Keratinocyte (primary cell): ENCODE measurements around the gene HCRTR1. TPM values are rescaled to one million over a fixed set of nuclear protein-coding genes. Genes with fewer than 3 reads are reported as not detected.

ENCODE experiments used
- DNase-seq: peaks from one replicate; pipeline ENCODE4 v3.0.0-alpha.2; 2011; ENCODE audit warnings: low read depth, missing footprints, low spot score
- FAIRE-seq: peaks from 2 replicates; lab custom pipeline; 2011; peaks lifted over from hg19 to GRCh38; lab: Jason Lieb, UNC
- H2AFZ ChIP-seq: 2 replicates; pipeline ENCODE4 v1.6.0; 2012; ENCODE audit warnings: low read length, control low read depth, inconsistent platforms; ENCODE audit not compliant: control insufficient read depth
- H3K27ac ChIP-seq: 2 replicates; pipeline ENCODE4 v1.5.1; 2011; ENCODE audit warnings: low read length; ENCODE audit not compliant: control insufficient read depth, insufficient read depth
- H3K27me3 ChIP-seq: 3 replicates; pipeline ENCODE4 v1.6.0; 2011; ENCODE audit warnings: low read length; ENCODE audit not compliant: control insufficient read depth, insufficient read depth; ENCODE audit errors: extremely low read depth
- H3K36me3 ChIP-seq, 2 experiments: 2 replicates in 1 of 2; 3 replicates in 1 of 2; pipeline ENCODE4 v1.5.1; 2011; ENCODE audit warnings: low read length in 2 of 2, mild to moderate bottlenecking in 1 of 2; ENCODE audit not compliant: control insufficient read depth in 2 of 2, insufficient read depth in 2 of 2; ENCODE audit errors: extremely low read depth in 1 of 2
- H3K4me1 ChIP-seq: 3 replicates; pipeline ENCODE4 v1.5.1; 2011; ENCODE audit warnings: low read length; ENCODE audit not compliant: control insufficient read depth, insufficient read depth; ENCODE audit errors: extremely low read depth
- H3K4me2 ChIP-seq: 3 replicates; pipeline ENCODE4 v1.6.0; 2011; ENCODE audit warnings: low read depth, low read length; ENCODE audit not compliant: control insufficient read depth, insufficient read depth; ENCODE audit errors: extremely low read depth
- H3K4me3 ChIP-seq, 3 experiments: fragments of 200-600 bp in 1 of 3; sonication (generic) in 1 of 3; 2 replicates in 2 of 3; 3 replicates in 1 of 3; pipeline ENCODE4 v1.5.1; 2011 to 2016; ENCODE audit warnings: low read length in 3 of 3, mild to moderate bottlenecking in 3 of 3, control low read depth in 2 of 3, inconsistent platforms in 1 of 3, low read depth in 1 of 3, mixed read lengths in 1 of 3, mixed run types in 1 of 3, moderate library complexity in 1 of 3; ENCODE audit not compliant: control insufficient read depth in 2 of 3, insufficient read depth in 2 of 3; ENCODE audit errors: extremely low read depth in 1 of 3
- H3K79me2 ChIP-seq: 2 replicates; pipeline ENCODE4 v1.6.0; 2012; ENCODE audit warnings: low read length; ENCODE audit not compliant: control insufficient read depth, insufficient read depth
- H3K9ac ChIP-seq: 3 replicates; pipeline ENCODE4 v1.6.0; 2011; ENCODE audit warnings: low read length; ENCODE audit not compliant: control insufficient read depth, insufficient read depth; ENCODE audit errors: extremely low read depth
- H3K9me1 ChIP-seq: 3 replicates; pipeline ENCODE4 v1.6.0; 2011; ENCODE audit warnings: low read length; ENCODE audit not compliant: control insufficient read depth, insufficient read depth; ENCODE audit errors: extremely low read depth
- H3K9me3 ChIP-seq: 2 replicates; pipeline ENCODE4 v1.5.1; 2012; ENCODE audit warnings: low read depth, low read length; ENCODE audit not compliant: control insufficient read depth
- H4K20me1 ChIP-seq: 3 replicates; pipeline ENCODE4 v1.6.0; 2011; ENCODE audit warnings: low read length; ENCODE audit not compliant: control insufficient read depth, insufficient read depth; ENCODE audit errors: extremely low read depth
- EZH2 ChIP-seq: IDR thresholded peaks from one replicate; pipeline ENCODE4 v1.6.1; 2012; ENCODE audit warnings: inconsistent platforms, mild to moderate bottlenecking, low read length, moderate library complexity
- dilution Hi-C: fragments of 300-500 bp; cut with MboI; formaldehyde crosslinking; loops from one replicate; pipeline ENCODE4 v1.7.0; 2020; ENCODE audit warnings: low sequenced_read_pairs; ENCODE audit not compliant: extremely low pct_ligation_motif_present
- polyA plus RNA-seq, 5 experiments: library from polyadenylated mRNA; depleted of rRNA in 3 of 5; stranded (reverse) in 3 of 5; stranded (forward) in 1 of 5; unstranded in 1 of 5; fragments of >200 nt; gene quantifications; 1 replicate in 1 of 5; 2 replicates in 3 of 5; 3 replicates in 1 of 5; pipeline versions ENCODE4 v1.2.1 to v1.2.3, GENCODE V29; 2011 to 2012; ENCODE audit warnings: missing spikeins in 2 of 5, low read depth in 1 of 5, low replicate concordance in 1 of 5
- TF ChIP-seq, protein P1 (sequence below), 3 experiments: IDR thresholded peaks in 1 of 3; conservative IDR thresholded peaks in 1 of 3; optimal IDR thresholded peaks in 1 of 3; 2 replicates in 2 of 3; 3 replicates in 1 of 3; pipeline versions ENCODE3 to v1.5.1; 2011; ENCODE audit warnings: low read length in 3 of 3, mild to moderate bottlenecking in 3 of 3, moderate library complexity in 2 of 3, control low read depth in 1 of 3, inconsistent platforms in 1 of 3; ENCODE audit not compliant: insufficient read depth in 2 of 3; ENCODE audit errors: extremely low read depth in 1 of 3

Gene HCRTR1
- polyA plus RNA-seq, 1 donor (not counting 4 experiments of a cell fraction or from before 2014, with no cell fraction given): not detected

GRCh38 chr1:31660871-31661455, 43.5 kb downstream of the HCRTR1 start:
- no peak overlapping the region for H3K9ac ChIP-seq
- H3K9me3 ChIP-seq: no peaks in the 10 kb centered on the region
- H3K4me3 ChIP-seq: no peak overlapping the region

DNA sequence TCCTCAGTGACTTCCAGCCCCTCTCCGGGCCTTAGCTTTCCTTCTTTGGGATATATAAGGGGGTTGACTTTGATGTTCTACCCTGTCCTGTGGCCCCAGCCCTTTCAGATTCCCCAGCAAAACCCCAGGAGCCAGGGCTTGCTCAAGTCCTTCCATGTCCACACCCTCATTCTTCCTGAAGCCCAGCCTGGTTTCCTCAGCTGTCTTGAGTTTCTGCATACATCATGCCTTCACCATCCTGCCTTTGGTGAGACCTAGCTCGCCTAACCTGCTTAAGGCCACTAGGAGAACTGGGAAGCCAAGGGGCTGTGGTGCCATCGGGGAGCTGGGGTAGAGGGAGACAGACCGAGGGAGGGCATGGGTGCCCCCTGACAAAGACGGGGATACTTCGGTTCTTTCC, 44.4 kb downstream of the HCRTR1 start:
- no peaks in the 10 kb centered on the region for H4K20me1 ChIP-seq
- dilution Hi-C loops: no loop called here
- FAIRE-seq: no peak
- H3K4me1 ChIP-seq: peaks cover 12% of the 10 kb centered on the region
- no peak overlapping the region for H3K4me3 ChIP-seq
- H3K9me1 ChIP-seq: no peaks in the 10 kb centered on the region
- H3K27me3 ChIP-seq: no peaks in the 10 kb centered on the region
- H3K9me3 ChIP-seq: no peaks in the 10 kb centered on the region
- H3K79me2 ChIP-seq: no peaks in the 10 kb centered on the region
- no peak overlapping the region for H2AFZ ChIP-seq
- TF ChIP-seq EZH2: no peak
- TF ChIP-seq, protein P1, sequence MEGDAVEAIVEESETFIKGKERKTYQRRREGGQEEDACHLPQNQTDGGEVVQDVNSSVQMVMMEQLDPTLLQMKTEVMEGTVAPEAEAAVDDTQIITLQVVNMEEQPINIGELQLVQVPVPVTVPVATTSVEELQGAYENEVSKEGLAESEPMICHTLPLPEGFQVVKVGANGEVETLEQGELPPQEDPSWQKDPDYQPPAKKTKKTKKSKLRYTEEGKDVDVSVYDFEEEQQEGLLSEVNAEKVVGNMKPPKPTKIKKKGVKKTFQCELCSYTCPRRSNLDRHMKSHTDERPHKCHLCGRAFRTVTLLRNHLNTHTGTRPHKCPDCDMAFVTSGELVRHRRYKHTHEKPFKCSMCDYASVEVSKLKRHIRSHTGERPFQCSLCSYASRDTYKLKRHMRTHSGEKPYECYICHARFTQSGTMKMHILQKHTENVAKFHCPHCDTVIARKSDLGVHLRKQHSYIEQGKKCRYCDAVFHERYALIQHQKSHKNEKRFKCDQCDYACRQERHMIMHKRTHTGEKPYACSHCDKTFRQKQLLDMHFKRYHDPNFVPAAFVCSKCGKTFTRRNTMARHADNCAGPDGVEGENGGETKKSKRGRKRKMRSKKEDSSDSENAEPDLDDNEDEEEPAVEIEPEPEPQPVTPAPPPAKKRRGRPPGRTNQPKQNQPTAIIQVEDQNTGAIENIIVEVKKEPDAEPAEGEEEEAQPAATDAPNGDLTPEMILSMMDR (optimal IDR thresholded peaks at IDR 0.05 in 1 of 3, IDR thresholded peaks at IDR 0.05 in 1 of 3, conservative IDR thresholded peaks at IDR 0.05 in 1 of 3; ENCODE audit: extremely low read depth in 1 of 3, insufficient read depth in 2 of 3, low read length in 3 of 3): no peak
- H3K4me2 ChIP-seq: no peak overlapping the region
- H3K27ac ChIP-seq: no peak overlapping the region
- no peak for DNase-seq
- H3K36me3 ChIP-seq: peaks cover 41% of the 10 kb centered on the region in 2 experiments
- H3K9ac ChIP-seq: no peak overlapping the region

More at GRCh38 chr1:31660871-31661455, 43.5 kb downstream of the HCRTR1 start:
- Histone ChIP-seq H3K4me2 (no peak overlapping the region), H3K79me2 (no peaks in the 10 kb centered on the region), H2AFZ (no peak overlapping the region), H3K36me3 (peaks cover 44 to 45% of the 10 kb centered on the region in 2 experiments), H3K27ac (no peak overlapping the region), H3K27me3 (no peaks in the 10 kb centered on the region), H4K20me1 (no peaks in the 10 kb centered on the region), H3K4me1 (peaks cover 3% of the 10 kb centered on the region), H3K9me1 (no peaks in the 10 kb centered on the region)
- no peak for FAIRE-seq
- no peak for DNase-seq
- dilution Hi-C loops: no loop called here
- no peak for TF ChIP-seq EZH2
- TF ChIP-seq, protein P1 (optimal IDR thresholded peaks at IDR 0.05 in 1 of 3, IDR thresholded peaks at IDR 0.05 in 1 of 3, conservative IDR thresholded peaks at IDR 0.05 in 1 of 3; ENCODE audit: extremely low read depth in 1 of 3, insufficient read depth in 2 of 3, low read length in 3 of 3): no peak
